ENCODE data around the gene AFF3.

AFF3 gene

DNA sequence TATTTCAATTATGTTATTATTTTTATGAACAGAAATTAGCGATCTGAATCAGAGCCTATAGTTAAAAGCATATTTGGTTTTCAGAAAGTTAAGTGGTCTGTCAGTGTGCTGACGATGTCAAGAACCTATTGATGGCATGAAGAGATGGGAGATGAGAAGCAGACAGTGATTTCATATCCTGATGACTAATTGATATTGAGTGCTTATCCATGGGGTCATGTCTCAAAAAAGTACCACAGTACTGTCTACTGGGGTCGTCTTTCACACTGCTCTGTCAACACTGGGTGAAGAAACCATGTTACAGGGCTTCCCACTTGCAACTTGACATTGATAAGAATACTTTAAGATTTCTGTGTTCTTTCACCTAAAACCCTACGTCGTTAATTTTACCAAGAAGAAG is 297.1 kb downstream of the AFF3 start:
- Histone ChIP-seq H3K27me3 (replicated peaks; ENCODE audit: insufficient read depth, low read length) (no peaks in the 10 kb centered on the region), H3K9me2 (replicated peaks; ENCODE audit: insufficient read depth, low read length) (no peaks in the 10 kb centered on the region), H3K79me2 (ENCODE audit: low read length) (no peaks in the 10 kb centered on the region), H3K4me2 (ENCODE audit: low read depth, low read length) (no peak overlapping the region), H3K4me3 (ENCODE audit: low read length) (no peak overlapping the region), H3K27ac (ENCODE audit: low read length) (no peak overlapping the region), H3K36me3 (replicated peaks; ENCODE audit: insufficient read depth, low read length) (no peaks in the 10 kb centered on the region), H2AFZ (ENCODE audit: low read length) (no peak overlapping the region), H4K20me1 (ENCODE audit: insufficient read depth, low read length) (no peaks in the 10 kb centered on the region), H3K9ac (ENCODE audit: low read length) (no peak overlapping the region), H3F3A (ENCODE audit: insufficient read depth, low read length) (no peaks in the 10 kb centered on the region), H3K9me3 (replicated peaks; ENCODE audit: insufficient read depth, low read length) (no peaks in the 10 kb centered on the region), H3K4me1 (ENCODE audit: low read length) (no peaks in the 10 kb centered on the region)
- no peak for DNase-seq
- TF ChIP-seq, protein P1, sequence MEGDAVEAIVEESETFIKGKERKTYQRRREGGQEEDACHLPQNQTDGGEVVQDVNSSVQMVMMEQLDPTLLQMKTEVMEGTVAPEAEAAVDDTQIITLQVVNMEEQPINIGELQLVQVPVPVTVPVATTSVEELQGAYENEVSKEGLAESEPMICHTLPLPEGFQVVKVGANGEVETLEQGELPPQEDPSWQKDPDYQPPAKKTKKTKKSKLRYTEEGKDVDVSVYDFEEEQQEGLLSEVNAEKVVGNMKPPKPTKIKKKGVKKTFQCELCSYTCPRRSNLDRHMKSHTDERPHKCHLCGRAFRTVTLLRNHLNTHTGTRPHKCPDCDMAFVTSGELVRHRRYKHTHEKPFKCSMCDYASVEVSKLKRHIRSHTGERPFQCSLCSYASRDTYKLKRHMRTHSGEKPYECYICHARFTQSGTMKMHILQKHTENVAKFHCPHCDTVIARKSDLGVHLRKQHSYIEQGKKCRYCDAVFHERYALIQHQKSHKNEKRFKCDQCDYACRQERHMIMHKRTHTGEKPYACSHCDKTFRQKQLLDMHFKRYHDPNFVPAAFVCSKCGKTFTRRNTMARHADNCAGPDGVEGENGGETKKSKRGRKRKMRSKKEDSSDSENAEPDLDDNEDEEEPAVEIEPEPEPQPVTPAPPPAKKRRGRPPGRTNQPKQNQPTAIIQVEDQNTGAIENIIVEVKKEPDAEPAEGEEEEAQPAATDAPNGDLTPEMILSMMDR (IDR thresholded peaks at IDR 0.05; ENCODE audit: low read length): no peak

DNA sequence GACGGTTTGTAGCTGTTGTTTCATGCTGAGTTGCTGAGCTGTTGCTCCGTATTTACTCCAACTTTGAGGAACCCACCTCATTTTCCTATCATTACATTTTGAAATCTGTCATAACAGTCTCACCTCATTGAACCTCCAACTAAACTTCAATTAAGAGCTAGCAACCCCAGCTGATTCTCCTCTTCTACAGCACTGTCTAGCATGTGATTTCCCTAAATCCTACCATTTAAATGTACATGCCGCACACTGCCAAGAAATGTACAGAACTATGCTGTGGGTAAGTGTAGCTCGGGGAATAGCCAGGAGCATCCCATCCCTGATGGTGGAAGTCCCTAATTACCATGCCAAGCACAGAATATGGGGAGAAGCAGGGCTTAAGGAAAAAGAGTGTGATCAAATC is 299.9 kb downstream of the AFF3 start:
- Histone ChIP-seq H3K27me3 (replicated peaks; ENCODE audit: insufficient read depth, low read length) (no peaks in the 10 kb centered on the region), H3K4me1 (ENCODE audit: low read length) (no peaks in the 10 kb centered on the region), H3K9ac (ENCODE audit: low read length) (no peak overlapping the region), H3K9me2 (replicated peaks; ENCODE audit: insufficient read depth, low read length) (no peaks in the 10 kb centered on the region), H3K9me3 (replicated peaks; ENCODE audit: insufficient read depth, low read length) (no peaks in the 10 kb centered on the region), H4K20me1 (ENCODE audit: insufficient read depth, low read length) (no peaks in the 10 kb centered on the region), H3K79me2 (ENCODE audit: low read length) (no peaks in the 10 kb centered on the region), H3F3A (ENCODE audit: insufficient read depth, low read length) (no peaks in the 10 kb centered on the region), H3K27ac (ENCODE audit: low read length) (no peak overlapping the region), H3K4me2 (ENCODE audit: low read depth, low read length) (no peak overlapping the region), H2AFZ (ENCODE audit: low read length) (no peak overlapping the region), H3K4me3 (ENCODE audit: low read length) (no peak overlapping the region), H3K36me3 (replicated peaks; ENCODE audit: insufficient read depth, low read length) (no peaks in the 10 kb centered on the region)
- DNase-seq: no peak
- TF ChIP-seq EZH2phosphoT487 (IDR thresholded peaks at IDR 0.05; ENCODE audit: low read length): no peak
- TF ChIP-seq, protein P1 (IDR thresholded peaks at IDR 0.05; ENCODE audit: low read length): no peak
- TF ChIP-seq EZH2 (optimal IDR thresholded peaks at IDR 0.05; ENCODE audit: low read depth, low read length): no peak

DNA sequence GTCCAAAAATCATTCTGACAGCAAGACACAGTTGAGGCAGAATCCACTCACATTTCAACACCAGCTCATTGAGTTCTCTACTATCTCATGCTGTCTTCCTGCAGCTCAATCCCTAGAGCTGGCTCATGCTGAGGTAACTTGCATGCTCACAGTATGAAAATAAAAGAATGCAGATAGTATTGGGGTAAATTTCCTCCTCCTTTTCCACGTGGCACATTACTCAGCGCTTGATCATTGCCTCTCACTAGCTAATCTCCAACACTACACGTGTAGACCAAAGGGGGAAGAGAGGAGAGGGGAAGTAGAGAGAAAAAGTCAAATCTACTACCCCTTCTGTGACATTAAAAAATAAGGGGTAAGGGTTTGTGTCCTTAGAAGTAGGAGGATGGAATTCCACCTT is 300.6 kb downstream of the AFF3 start:
- Histone ChIP-seq H3K9me3 (replicated peaks; ENCODE audit: insufficient read depth, low read length) (no peaks in the 10 kb centered on the region), H3K9me2 (replicated peaks; ENCODE audit: insufficient read depth, low read length) (no peaks in the 10 kb centered on the region), H3K4me1 (ENCODE audit: low read length) (no peaks in the 10 kb centered on the region), H3K4me2 (ENCODE audit: low read depth, low read length) (no peak overlapping the region), H4K20me1 (ENCODE audit: insufficient read depth, low read length) (no peaks in the 10 kb centered on the region), H3K27ac (ENCODE audit: low read length) (no peak overlapping the region), H3K27me3 (replicated peaks; ENCODE audit: insufficient read depth, low read length) (no peaks in the 10 kb centered on the region), H3K36me3 (replicated peaks; ENCODE audit: insufficient read depth, low read length) (no peaks in the 10 kb centered on the region), H2AFZ (ENCODE audit: low read length) (no peak overlapping the region), H3F3A (ENCODE audit: insufficient read depth, low read length) (no peaks in the 10 kb centered on the region), H3K9ac (ENCODE audit: low read length) (no peak overlapping the region), H3K4me3 (ENCODE audit: low read length) (no peak overlapping the region), H3K79me2 (ENCODE audit: low read length) (no peaks in the 10 kb centered on the region)
- no peak for DNase-seq
- TF ChIP-seq EZH2phosphoT487 (IDR thresholded peaks at IDR 0.05; ENCODE audit: low read length) (no peak), EZH2 (optimal IDR thresholded peaks at IDR 0.05; ENCODE audit: low read depth, low read length) (no peak)
- TF ChIP-seq, protein P1 (IDR thresholded peaks at IDR 0.05; ENCODE audit: low read length): no peak
